Left ventricle myocardium inferior (tissue), 1 donor: Measurements from ENCODE around the gene ABHD16B. TPM values are rescaled to one million over a fixed set of nuclear protein-coding genes. Genes with fewer than 3 reads are reported as not detected.

ENCODE experiments used
- DNase-seq: peaks from one replicate; pipeline ENCODE4 v3.0.0-alpha.2; 2020
- H3K27ac ChIP-seq: fragments of 200-600 bp; replicated peaks from 2 replicates; pipeline ENCODE4 v1.8.0; 2021
- H3K27me3 ChIP-seq: fragments of 200-600 bp; 2 replicates; pipeline ENCODE4 v1.8.0; 2021; ENCODE audit warnings: low read depth
- H3K36me3 ChIP-seq: fragments of 200-600 bp; 2 replicates; pipeline ENCODE4 v1.8.0; 2021
- H3K4me1 ChIP-seq: fragments of 200-600 bp; 2 replicates; pipeline ENCODE4 v1.8.0; 2021
- H3K4me3 ChIP-seq: fragments of 200-600 bp; 2 replicates; pipeline ENCODE4 v1.8.0; 2021; ENCODE audit warnings: mild to moderate bottlenecking, moderate library complexity
- H3K9me3 ChIP-seq: fragments of 200-600 bp; replicated peaks from 2 replicates; pipeline ENCODE4 v1.8.0; 2021
- CTCF ChIP-seq: fragments of 200-600 bp; IDR thresholded peaks from 2 replicates; pipeline ENCODE4 v1.8.0; 2021; ENCODE audit warnings: antibody characterized with exemption, mild to moderate bottlenecking, borderline replicate concordance
- intact Hi-C: fragments of 100-400 bp; cut with micrococcal nuclease; formaldehyde crosslinking; loops from one replicate; pipeline ENCODE4 v1.11.0; 2022
- total RNA-seq: library from RNA; stranded (reverse); fragmentation: NEBNext Ultra II Directional; extraction: Animal tissue kit (Norgen Biotek cat#: 25700); gene quantifications from one replicate; pipeline ENCODE4 v1.2.1, GENCODE V29; 2021
- donor health status: DM: no; HTN: yes; CAD: no; lungs with severe emphysema.

ABHD16B gene
- total RNA-seq, 1 donor from 2014 or later: not detected

GRCh38 chr20:63890616-63891015 lies 29.3 kb downstream of the ABHD16B start:
- Histone ChIP-seq H3K4me1 (peaks cover 17% of the 10 kb centered on the region), H3K27me3 (no peaks in the 10 kb centered on the region), H3K4me3 (no peak overlapping the region), H3K36me3 (peaks cover 45% of the 10 kb centered on the region), H3K27ac (no peak overlapping the region), H3K9me3 (no peaks in the 10 kb centered on the region)
- intact Hi-C loops: no loop called here
- no peak for TF ChIP-seq CTCF
- DNase-seq: no peak

GRCh38 chr20:63891061-63892002 lies 30.0 kb downstream of the ABHD16B start:
- H3K36me3 ChIP-seq: peaks cover 38% of the 10 kb centered on the region
- intact Hi-C loops: no loop called here

GRCh38 chr20:63892402-63892801 lies 31.1 kb downstream of the ABHD16B start:
- Histone ChIP-seq H3K27ac (no peak overlapping the region), H3K9me3 (no peaks in the 10 kb centered on the region), H3K36me3 (peaks cover 30% of the 10 kb centered on the region), H3K4me3 (no peak overlapping the region), H3K27me3 (no peaks in the 10 kb centered on the region), H3K4me1 (peaks cover 35% of the 10 kb centered on the region)
- intact Hi-C loops: no loop called here
- DNase-seq: no peak
- no peak for TF ChIP-seq CTCF

More at GRCh38 chr20:63891061-63892002, 30.0 kb downstream of the ABHD16B start:
- no peak for DNase-seq
- Histone ChIP-seq H3K9me3 (no peaks in the 10 kb centered on the region), H3K4me3 (no peak overlapping the region), H3K27me3 (no peaks in the 10 kb centered on the region), H3K4me1 (peaks cover 24% of the 10 kb centered on the region), H3K27ac (no peak overlapping the region)
- no peak for TF ChIP-seq CTCF

GRCh38 chr20:63893999-63894357 lies 32.7 kb downstream of the ABHD16B start:
- Histone ChIP-seq H3K27me3 (no peaks in the 10 kb centered on the region), H3K9me3 (no peaks in the 10 kb centered on the region), H3K4me1 (peaks cover 51% of the 10 kb centered on the region), H3K36me3 (peaks cover 22% of the 10 kb centered on the region), H3K27ac (peak overlapping the region; percentile 86), H3K4me3 (peak overlapping the region; percentile 76)
- DNase-seq: no peak
- TF ChIP-seq CTCF: no peak
- intact Hi-C loops: no loop called here

- DNase-seq: peak; percentile 95
- no peaks in the 10 kb centered on the region for H3K27me3 ChIP-seq
- peaks cover 57% of the 10 kb centered on the region for H3K4me1 ChIP-seq
- intact Hi-C loops: no loop called here
- peaks cover 22% of the 10 kb centered on the region for H3K36me3 ChIP-seq
- no peak for TF ChIP-seq CTCF
- H3K27ac ChIP-seq: peak within 1 kb of the TSS; percentile 86
- no peaks in the 10 kb centered on the region for H3K9me3 ChIP-seq
- H3K4me3 ChIP-seq: peak within 1 kb of the TSS; percentile 76
Observed at GRCh38 chr20:63894358-63895201, 33.3 kb downstream of the ABHD16B start, which contains the start of gene DNAJC5. Gene DNAJC5 (plus strand): TSS chr20:63895126. CDS start chr20:63928346, 33,220 bp downstream.
